WI38 (cell line): ENCODE data around the gene RAB36.

Source experiments
- H3K4me3 ChIP-seq: 2 replicates; pipeline ENCODE4 v1.5.1; 2011; ENCODE audit warnings: low read depth, mild to moderate bottlenecking, control low read depth, low read length
- TF ChIP-seq, protein P1 (sequence below): IDR thresholded peaks from 2 replicates; pipeline ENCODE4 v1.5.1; 2012; ENCODE audit warnings: low read depth, mild to moderate bottlenecking, control low read depth, low read length

RAB36 gene

DNA sequence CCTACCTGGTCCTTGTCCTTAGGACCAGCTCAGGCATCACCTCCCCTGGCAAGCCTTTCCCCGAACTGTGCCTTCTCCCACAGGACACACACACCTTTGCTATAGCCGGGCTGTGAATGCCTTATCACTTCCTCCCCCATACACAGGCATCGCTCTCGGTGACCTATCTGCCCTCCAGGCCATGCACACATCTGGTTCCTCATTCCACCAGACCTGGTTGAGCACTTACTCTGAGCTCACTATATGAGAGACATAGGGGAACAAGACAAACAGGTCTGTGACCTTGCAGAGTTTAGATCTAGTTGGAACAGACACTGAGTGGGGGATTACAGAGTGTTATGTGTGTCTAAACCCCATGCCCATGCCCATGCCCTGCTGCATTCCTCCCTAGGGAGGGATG, 31.9 kb downstream of the RAB36 start:
- no peak overlapping the region for H3K4me3 ChIP-seq
- TF ChIP-seq, protein P1, sequence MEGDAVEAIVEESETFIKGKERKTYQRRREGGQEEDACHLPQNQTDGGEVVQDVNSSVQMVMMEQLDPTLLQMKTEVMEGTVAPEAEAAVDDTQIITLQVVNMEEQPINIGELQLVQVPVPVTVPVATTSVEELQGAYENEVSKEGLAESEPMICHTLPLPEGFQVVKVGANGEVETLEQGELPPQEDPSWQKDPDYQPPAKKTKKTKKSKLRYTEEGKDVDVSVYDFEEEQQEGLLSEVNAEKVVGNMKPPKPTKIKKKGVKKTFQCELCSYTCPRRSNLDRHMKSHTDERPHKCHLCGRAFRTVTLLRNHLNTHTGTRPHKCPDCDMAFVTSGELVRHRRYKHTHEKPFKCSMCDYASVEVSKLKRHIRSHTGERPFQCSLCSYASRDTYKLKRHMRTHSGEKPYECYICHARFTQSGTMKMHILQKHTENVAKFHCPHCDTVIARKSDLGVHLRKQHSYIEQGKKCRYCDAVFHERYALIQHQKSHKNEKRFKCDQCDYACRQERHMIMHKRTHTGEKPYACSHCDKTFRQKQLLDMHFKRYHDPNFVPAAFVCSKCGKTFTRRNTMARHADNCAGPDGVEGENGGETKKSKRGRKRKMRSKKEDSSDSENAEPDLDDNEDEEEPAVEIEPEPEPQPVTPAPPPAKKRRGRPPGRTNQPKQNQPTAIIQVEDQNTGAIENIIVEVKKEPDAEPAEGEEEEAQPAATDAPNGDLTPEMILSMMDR: no peak

DNA sequence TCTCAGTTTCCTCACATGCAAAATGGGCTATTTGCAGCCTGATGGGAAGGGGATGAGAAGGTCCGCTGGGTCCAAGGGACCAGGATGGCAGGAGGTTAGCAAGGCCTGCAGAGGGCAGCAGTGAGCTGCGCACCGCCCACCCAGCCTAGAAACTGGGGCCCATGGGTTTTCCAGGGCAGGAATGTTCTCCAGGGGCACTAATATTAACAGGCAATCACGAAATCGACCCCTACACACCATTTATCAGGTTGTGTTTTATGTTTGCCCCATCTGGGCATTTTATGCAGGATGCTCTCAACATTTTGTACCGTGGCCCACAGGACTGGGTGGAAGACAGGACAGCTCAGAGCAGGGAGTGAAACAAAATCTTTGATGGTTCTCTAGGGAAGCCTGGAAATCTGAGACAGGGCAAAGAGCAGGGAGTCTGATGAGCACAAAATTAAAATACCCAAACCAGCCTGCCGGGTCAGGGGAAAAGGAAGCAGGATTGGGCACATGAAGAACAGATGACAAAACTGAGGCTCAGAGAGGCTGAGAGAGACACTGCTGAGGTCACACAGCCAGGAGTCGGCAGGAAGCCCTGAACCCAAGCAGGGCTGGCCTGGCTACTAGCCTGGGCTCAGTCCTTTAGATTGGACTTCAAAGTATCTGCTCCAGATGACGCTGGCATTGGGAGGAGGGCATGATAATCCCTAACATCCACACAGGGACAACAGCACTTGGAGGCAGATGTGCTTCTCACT, 33.4 kb downstream of the RAB36 start:
- H3K4me3 ChIP-seq: no peak overlapping the region
- TF ChIP-seq, protein P1: peak; percentile 94

DNA sequence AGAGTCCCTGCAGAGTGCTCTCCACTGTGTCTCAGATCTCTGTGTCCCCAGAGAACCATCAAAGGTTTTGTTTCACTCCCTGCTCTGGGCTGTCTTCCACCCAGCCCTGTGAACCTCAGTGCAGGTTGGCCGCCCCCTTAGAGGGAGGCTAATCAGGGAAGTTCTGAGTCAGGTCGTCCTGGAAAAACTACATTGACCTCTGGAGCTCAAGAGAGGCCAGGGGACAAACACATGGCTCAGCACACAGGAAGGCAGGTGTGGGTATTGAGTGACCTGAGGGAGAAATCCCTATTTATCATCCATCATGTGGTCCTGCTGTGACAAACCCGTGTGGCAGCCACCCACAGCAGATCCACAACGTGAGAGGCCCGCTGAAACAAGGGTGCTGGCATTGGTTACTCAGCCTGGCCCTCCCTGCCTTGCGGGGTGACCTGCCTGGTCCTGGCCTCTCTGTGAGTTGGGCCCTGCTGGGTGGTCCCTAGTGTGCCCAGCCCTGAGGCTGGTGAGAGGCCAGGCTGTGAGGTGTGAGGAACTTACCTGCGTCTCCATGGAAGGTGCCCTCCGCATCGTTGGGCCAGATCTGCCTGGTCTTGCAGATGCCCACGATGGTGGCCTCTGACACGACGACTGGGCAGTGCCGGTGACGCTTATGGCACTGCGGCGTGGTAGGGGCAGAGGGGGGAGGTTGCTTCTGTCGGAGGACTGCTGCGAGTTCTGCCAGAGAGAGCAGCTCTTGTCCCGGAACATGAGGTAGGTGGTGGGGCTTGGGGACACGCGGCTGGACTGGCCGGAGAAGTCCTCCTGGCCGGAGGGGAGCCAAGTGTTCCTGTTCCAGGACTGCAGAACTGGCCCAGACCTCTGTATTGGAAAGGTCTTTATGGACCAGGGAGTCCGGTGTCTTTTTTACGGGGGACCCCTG, 34.4 kb downstream of the RAB36 start:
- TF ChIP-seq, protein P1: no peak
- peak overlapping the region; percentile 71 for H3K4me3 ChIP-seq

DNA sequence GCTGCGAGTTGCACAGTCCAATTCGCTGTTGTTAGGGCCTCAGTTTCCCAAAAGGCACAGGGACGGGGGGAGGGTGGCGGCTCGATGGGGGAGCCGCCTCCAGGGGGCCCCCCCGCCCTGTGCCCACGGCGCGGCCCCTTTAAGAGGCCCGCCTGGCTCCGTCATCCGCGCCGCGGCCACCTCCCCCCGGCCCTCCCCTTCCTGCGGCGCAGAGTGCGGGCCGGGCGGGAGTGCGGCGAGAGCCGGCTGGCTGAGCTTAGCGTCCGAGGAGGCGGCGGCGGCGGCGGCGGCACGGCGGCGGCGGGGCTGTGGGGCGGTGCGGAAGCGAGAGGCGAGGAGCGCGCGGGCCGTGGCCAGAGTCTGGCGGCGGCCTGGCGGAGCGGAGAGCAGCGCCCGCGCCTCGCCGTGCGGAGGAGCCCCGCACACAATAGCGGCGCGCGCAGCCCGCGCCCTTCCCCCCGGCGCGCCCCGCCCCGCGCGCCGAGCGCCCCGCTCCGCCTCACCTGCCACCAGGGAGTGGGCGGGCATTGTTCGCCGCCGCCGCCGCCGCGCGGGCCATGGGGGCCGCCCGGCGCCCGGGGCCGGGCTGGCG, 35.1 kb downstream of the RAB36 start, which contains the start of gene BCR:
Gene BCR (plus strand): TSS at position 209 of the 592 bp plus-strand sequence. CDS start 452 bp downstream, outside the sequence.
- H3K4me3 ChIP-seq: peak within 1 kb of the TSS; percentile 71
- TF ChIP-seq, protein P1: no peak

DNA sequence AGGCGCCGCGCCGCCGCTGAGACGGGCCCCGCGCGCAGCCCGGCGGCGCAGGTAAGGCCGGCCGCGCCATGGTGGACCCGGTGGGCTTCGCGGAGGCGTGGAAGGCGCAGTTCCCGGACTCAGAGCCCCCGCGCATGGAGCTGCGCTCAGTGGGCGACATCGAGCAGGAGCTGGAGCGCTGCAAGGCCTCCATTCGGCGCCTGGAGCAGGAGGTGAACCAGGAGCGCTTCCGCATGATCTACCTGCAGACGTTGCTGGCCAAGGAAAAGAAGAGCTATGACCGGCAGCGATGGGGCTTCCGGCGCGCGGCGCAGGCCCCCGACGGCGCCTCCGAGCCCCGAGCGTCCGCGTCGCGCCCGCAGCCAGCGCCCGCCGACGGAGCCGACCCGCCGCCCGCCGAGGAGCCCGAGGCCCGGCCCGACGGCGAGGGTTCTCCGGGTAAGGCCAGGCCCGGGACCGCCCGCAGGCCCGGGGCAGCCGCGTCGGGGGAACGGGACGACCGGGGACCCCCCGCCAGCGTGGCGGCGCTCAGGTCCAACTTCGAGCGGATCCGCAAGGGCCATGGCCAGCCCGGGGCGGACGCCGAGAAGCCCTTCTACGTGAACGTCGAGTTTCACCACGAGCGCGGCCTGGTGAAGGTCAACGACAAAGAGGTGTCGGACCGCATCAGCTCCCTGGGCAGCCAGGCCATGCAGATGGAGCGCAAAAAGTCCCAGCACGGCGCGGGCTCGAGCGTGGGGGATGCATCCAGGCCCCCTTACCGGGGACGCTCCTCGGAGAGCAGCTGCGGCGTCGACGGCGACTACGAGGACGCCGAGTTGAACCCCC, 35.8 kb downstream of the RAB36 start:
- TF ChIP-seq, protein P1: no peak
- H3K4me3 ChIP-seq: peak overlapping the region; percentile 71

DNA sequence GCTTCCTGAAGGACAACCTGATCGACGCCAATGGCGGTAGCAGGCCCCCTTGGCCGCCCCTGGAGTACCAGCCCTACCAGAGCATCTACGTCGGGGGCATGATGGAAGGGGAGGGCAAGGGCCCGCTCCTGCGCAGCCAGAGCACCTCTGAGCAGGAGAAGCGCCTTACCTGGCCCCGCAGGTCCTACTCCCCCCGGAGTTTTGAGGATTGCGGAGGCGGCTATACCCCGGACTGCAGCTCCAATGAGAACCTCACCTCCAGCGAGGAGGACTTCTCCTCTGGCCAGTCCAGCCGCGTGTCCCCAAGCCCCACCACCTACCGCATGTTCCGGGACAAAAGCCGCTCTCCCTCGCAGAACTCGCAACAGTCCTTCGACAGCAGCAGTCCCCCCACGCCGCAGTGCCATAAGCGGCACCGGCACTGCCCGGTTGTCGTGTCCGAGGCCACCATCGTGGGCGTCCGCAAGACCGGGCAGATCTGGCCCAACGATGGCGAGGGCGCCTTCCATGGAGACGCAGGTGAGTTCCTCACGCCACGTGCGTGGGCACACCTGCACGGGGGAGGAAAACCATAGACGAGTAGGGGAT, 36.5 kb downstream of the RAB36 start:
- TF ChIP-seq, protein P1: no peak
- peak overlapping the region; percentile 71 for H3K4me3 ChIP-seq
